KG1 (cell line): ENCODE data around the gene TNFRSF1A.

ENCODE experiments used
- DNase-seq: peaks from one replicate; lab custom pipeline; 2025; lab: John Stamatoyannopoulos, UW

Gene TNFRSF1A

DNA sequence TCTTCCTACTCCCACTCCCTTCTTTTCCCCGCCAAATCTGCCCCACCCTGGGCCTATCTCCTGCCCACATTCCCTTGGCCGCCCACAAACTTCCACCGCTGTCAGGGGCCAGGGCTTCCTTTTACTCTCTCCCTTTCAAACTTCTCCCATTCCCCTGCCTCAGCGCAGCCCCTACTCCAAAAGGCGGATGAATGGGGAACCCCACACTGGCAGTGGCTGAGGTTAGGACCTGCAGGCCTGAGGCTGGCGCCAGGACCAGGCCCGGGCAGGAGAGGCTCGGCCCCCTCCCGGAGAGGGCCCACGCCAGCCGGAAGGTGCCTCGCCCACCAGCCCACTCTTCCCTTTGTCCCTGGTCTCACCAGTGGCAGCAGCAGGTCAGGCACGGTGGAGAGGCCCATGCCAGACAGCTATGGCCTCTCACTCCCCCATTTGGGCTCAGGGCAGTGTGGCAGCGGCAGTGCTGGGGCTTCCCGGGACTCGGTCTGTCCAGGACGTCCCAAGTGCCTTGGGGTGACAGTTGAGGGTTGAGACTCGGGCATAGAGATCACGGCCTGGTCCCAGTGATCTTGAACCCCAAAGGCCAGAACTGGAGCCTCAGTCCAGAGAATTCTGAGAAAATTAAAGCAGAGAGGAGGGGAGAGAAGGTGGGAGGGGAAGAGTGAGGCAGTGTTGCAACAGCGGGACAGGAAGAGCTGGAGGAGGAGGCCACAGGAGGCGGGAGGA is at the start of gene TNFRSF1A:
Gene TNFRSF1A (minus strand): TSS at position 660 of the 723 bp plus-strand sequence. CDS start 262 bp downstream, at position 398.
- DNase-seq: peak; percentile 75

DNA sequence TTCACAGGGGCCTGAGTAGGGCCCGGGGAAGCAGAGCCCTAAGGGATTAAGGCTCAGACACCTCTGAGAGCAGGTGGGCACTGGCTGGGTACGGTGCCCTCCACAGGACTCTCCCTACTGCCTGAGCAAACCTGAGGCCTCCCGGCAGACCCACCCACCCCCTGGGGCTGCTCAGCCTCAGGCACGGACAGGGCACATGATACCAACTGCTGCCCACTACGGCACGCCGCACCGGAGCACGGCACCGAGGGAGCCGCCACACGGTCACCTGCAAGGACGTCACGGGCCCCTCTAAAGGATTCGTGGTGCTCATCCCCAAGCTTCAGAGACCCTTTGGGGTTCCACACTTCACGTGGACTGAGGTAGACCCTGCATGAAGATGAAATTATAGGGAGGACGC is 49.1 kb upstream of the TNFRSF1A start:
- DNase-seq: no peak

DNA sequence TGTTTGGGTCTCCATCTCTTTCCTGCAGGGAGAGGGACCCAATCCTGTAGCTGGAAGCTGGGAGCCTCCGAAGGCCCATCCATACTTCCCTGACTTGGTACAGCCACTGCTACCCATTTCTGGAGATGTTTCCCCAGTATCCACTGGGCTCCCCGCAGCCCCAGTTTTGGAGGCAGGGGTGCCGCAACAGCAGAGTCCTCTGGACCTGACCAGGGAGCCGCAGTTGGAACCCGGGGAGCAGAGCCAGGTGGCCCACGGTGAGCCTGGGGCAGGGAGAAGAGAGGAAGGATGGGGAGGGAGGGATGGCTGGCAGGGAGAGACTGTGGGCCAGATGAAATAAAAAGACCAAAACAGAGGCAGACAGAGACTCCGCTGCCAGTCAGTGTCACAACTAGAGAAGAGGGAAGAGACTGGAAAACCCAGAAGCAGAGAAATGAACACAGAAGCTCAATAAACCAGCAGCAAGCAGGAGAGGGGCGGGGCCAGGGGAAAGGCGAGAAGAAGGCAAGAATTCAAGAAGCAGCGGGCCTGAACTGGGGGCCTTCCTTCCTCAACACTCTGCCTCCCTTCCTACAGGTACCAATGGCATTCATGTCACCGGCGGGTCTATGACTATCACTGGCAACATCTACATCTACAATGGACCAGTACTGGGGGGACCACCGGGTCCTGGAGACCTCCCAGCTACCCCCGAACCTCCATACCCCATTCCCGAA is 48.4 kb upstream of the TNFRSF1A start:
- no peak for DNase-seq

DNA sequence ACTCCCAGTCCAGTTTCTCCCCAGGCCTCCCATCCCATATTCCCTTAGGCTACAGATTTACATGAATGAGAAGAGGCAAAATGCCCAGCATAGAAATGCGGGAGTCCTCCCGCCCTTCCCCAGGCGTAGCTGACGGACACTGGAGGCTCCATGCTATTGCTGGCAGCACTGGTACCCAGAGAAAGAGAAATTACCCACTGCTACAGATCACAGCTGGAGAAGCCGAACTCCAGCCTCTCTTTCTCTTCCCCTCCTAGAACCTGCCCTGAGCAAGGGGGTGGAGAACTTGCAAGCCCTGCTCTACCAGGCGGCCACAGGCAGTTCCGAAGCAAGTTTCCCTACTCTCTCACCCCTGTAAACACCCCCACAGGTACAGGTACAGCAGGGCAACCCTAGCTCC is 45.7 kb upstream of the TNFRSF1A start:
- no peak for DNase-seq

DNA sequence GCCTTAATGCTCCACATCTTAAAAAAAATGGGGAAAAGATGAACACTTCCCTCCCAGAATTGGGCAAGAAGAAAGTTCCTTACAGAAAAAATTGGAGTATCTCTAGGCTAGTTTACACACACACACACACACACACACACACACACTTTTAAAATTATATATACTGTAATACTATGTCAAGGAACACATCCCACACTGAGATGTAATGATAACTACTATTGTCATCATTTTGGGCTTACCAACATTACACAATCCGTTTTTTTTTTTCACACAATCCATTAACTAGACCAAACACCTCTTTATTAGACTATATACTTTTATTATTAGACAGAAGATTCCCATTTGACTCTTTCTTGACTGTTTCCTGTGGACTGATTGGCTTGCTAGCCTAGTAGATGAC is 44.6 kb upstream of the TNFRSF1A start:
- DNase-seq: no peak

DNA sequence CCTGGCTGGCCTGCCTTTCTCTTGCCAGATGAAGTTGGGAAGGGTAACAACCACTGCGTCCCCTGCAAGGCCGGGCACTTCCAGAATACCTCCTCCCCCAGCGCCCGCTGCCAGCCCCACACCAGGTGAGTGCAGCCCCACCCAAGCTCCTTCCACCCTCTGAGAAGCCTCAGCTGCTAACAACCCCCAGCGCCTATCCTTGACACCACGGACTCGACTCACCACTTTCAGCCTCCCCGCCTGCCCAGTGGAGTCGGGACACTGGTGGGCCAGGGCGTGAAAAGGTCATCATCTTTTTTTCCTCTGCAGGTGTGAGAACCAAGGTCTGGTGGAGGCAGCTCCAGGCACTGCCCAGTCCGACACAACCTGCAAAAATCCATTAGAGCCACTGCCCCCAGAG is 44.2 kb upstream of the TNFRSF1A start:
- DNase-seq: no peak

DNA sequence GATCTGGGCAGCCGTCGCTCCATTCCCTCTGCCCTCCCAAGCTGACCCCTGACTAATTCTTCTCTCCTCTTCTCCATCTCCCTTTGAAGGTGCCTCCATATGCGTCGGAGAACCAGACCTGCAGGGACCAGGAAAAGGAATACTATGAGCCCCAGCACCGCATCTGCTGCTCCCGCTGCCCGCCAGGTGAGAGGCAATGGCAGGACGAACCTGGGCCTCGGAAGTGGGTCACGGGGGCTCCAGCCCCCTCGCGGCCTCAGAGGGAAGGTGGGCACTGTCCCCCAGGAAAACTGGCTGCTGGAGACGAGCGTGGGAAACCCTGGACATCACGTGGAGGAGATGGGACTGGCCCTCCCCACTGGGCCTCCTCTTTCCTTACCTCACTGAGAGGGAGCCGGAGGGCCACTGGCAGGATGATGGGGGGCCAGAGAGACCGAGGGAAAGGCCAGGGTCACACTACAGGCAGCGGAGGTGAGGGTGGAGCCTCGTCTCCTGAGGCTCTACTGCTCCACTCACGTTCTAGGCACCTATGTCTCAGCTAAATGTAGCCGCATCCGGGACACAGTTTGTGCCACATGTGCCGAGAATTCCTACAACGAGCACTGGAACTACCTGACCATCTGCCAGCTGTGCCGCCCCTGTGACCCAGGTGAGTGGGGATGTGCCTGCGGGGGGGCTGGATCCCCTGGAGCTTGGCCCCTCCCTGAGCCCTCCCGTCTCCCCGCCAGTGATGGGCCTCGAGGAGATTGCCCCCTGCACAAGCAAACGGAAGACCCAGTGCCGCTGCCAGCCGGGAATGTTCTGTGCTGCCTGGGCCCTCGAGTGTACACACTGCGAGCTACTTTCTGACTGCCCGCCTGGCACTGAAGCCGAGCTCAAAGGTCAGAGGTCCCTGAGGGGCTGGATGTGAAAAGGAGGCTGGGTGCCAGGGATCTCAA is 42.9 kb upstream of the TNFRSF1A start:
- DNase-seq: no peak

DNA sequence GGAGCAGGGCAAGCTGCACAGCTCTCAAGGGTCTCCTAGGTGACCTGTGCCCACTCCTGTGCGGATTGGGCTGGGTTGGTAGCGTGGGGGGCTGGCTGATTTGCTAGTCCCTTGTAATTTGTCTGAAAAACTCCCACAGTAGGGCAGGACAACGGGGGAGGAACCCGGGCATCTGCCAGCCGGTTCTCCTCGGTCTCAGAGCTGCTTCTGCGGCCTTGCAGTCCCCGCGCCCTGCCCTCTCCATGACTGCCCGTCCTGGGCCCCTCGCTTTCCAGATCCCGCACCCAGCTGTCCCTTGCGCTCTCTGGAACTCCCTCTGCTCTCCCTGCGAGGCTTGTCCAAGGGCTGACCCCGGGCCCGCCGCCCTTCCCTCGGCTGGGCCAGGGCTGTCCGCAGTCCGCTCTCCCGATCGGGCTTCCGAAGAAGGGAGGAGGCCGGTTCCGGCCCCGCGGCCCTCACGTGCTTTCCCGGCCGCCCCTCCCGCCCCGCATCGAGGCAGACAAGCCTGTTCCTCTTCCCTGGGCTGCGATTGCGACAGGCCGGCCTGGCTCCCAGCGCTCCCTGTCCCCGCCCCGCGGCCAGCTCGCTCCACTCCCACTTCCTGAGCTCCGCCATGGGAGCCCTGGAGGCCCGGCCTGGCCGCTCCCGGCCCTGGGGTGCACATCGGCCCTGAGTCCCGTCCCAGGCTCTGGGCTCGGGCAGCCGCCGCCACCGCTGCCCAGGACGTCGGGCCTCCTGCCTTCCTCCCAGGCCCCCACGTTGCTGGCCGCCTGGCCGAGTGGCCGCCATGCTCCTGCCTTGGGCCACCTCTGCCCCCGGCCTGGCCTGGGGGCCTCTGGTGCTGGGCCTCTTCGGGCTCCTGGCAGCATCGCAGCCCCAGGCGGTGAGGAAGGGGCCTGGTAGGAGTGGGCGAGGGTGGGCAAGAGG is 42.0 kb upstream of the TNFRSF1A start, which contains the start of gene LTBR:
Gene LTBR (plus strand): TSS at position 591 of the 927 bp plus-strand sequence. CDS start 197 bp downstream, at position 788.
- no peak for DNase-seq

DNA sequence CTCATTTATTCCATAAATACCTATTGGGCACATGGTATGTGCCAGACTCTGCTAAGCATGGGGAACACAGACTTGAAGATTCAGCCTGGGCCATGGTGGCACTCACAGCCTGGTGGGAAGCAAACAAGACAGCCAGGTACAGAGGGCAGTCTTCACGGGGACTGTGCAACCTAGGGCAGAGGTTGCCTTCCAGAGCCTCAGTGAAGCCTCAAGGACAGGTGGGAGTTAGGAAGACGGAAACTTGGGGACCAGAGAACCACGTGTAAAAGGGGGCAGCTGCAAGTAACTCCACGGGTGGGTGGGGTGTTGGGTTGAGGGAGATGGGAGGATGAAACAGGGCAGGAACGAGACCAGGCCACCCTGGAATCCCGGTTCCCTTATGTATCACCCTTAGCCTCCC is 41.1 kb upstream of the TNFRSF1A start:
- no peak for DNase-seq

DNA sequence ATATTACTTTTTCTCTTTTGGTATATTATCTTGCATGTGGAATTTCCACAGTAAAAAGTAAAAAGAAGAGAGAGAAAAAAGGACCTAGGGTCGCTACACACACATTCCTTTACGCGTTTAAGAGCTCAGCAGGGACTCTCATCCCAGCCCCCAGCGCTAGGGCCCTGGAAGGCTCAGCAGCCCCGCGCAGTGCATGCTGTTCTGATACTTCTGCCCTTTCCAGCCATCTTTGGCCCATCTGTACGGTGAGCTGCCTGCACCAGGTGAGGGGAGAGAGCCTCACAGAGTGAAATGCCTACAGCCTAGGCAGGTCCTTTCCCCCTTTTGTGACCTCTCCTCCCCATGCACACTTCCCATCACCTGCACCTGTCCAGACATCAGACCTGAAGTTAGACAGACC is 40.5 kb upstream of the TNFRSF1A start:
- DNase-seq: no peak

DNA sequence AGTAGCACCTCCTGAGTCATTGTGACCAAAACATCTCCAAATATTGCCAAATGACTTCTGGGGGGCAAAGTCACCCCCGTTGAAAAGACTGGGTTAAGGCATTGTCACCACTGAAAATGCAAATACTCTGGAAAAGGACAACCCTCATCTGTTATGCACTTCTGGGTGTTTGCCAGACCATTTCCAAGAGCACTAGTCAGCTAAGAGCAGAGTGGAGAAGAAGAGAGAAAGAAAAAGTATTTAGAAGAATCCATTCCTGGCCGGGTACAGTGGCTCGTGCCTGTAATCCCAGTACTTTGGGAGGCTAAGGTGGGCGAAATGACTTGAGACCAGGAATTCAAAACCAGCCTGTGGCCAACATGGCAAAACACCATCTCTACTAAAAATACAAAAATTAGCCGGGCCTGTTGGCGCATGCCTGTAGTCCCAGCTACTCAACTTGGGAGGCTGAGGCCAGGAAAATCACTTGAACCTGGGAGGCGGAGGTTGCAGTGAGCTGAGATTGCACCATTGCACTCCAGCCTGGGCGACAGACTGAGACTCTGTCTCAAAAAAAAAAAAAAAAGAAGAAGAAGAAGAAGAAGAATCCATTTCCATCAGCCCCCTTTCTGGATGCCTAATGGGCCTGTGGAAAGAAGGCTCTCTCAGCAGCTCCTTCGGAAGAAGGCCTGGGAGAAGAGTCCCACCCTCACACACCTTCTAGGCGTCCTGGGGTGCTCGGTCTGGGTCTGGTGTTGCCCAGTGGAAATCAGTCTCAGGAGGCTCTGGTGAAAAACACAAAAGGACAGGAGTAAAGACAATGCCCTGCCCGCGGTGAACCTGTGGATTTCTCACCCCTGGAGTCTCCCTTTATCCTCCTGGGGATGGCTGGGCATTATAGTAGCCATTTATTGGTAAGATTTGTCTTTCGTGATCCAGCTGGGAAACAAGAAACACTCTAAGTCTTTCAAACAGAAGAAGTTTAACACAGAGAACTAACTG is 38.6 kb upstream of the TNFRSF1A start:
- DNase-seq: no peak

DNA sequence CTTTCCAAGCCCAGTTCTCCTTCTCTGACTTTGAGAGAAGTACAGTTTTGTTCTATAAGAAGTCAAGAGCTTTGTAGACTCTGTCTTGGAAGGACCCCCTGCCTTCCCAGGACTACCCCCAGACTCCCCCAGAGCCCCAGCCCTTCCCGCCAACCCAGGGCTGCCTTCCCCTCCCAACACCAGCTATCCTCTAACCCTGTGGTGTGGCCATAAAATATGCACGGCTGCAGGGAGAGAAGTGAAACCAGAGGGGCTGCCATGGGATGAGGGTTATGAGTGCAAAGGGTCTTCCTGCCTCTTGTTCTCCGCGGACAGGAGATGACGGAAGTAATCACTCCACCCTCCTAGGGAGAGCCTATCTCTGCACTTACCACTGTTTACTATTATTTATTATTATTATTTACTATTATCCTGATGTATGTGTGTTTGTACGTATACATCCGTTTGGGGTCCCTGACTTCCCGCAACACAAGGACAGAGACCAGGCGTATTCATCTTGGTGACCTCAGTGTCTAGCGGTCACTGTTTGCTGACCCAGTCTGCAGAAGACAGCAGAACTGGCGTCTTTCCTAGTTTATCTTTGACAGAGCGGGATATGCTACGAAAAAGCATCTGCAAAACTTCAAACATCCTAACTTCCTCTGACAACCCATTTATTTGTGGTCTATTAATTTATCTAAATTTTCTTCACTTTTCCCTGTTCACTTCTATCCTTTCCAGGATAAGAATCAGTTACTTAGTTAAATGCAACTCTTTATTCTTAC is 37.0 kb upstream of the TNFRSF1A start:
- DNase-seq: no peak

DNA sequence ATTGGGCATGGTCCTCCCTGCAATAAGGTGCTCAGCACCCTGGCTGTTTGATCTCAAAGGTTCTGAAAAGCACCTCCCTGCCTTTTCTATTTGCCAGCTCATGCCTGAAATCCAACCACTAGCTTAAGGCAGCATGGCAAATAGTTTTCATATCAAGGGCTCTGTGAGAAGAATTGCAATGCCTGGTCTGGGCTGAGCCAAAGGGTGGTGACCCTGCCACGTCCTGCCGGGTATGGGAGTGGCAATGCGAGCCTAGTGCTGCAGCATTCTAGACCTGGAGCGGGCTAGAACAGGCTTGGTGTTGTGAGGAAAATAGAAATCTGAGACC is 35.8 kb upstream of the TNFRSF1A start:
- no peak for DNase-seq

DNA sequence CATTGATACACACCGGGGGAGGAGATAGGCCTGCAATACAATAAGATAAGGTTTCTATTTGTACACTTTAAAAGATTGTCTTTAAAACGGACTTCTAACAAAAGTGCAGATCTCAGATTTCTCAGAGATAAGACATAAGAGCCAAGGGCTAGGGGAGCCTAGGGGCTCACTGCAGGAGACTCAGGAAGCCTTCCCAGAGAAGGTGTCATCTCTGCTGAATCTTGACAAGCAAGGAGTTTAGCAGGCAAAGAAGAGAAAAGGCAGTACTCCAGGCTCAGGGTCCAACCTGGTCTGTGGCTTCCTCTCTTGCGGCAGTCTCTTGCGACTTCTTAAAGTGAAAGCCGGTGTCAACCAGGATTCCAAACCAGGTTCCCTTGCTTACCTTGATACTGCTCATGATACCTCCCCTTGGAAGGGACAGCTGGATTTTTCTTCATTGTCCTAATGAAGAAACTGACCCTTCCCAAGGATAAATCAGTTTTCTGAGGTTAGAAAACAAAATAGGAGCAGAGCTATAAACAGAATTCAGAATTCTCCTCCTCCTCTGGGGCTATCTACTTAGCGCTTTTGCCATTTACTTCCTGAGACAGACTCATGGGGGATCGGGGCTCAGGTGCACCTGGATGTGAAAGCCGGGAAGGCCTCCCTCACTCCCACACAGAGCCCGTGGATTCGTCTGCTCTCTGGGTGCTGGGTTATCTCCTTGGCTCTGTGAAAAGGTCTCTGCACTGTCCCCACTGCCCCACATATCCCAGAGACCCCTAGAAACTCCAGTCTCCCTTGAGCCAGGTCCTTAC is 35.2 kb upstream of the TNFRSF1A start:
- no peak for DNase-seq

DNA sequence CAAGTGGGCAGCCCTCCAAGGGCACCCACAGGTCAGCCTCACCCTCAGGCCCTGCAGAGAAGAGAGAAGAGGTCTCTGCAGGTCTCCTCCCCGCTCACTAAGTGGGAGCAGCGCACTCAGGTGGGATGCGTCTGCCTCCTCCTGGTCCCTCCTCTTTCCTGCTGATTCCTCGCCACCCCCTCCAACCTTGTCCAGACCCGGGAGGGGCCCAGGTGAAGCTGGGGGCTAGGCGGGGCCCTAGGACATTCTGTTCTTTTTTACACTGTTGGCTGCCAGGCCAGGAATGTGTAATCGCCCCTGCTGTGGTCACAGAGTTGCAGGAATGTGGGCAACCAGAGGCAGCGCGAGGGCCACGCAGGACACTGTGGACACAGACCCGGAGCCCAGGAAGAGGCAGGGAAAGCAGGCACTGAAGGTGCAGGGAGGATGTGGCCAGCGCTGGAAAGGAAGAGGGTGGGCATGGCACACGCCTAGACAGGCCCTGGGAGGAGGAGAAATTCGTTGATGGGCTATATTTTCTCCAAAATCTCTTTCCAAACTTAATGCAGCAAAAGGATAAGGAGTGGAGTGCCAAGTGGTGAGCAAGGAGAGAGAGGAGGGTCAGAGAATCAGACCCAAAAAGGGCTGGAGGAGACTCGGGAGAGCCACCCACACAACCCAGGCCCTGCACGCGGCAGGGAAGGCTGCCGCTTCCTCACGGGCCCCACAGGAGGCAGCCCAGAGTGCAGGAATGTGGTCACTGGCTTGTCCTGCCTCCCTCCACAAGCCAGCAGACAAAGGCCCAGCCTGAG is 34.4 kb upstream of the TNFRSF1A start:
- DNase-seq: no peak

DNA sequence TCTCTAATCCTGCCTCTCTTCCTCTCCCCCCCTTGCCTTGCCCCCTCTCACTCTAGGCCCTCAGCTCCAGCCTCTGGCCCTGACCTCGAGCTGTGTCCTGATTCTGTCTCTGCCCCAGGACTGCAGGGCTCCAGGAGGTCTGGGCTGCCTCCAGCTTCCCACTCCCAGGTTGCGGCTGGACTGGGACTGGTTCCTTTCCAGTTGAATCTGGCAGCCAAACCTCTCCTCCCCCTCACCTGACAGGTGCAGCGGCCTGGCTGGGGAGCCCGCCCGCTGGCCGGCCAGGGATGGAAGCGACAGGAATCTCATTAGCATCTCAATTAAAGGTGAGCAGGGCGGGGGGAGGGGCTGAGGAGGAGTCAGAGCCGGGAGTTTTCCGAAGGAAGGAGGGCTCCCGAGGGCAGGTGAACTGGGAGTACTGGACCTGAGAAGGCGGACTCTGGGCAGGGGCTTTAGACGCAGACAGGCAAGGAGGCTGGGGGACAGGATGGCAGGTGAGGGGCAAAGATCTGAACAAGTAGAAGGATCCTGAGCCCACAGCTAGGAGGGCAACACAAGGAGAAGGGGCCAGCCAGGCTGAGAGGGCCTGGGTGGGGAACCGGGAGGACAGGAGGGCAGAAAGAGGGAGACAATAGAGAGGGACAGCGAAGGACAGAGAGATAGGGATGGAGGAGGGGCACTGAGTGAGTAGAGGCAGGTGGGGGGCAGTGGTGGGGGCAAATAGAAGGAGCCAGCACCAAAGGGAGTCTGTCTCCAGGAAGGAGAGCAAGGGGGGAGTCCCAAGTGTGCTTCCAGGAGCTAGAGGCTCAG is 33.6 kb upstream of the TNFRSF1A start, which contains the start of gene SCNN1A:
Gene SCNN1A (minus strand): TSS at position 295 of the 810 bp plus-strand sequence. CDS start 780 bp downstream, outside the sequence.
- DNase-seq: no peak

DNA sequence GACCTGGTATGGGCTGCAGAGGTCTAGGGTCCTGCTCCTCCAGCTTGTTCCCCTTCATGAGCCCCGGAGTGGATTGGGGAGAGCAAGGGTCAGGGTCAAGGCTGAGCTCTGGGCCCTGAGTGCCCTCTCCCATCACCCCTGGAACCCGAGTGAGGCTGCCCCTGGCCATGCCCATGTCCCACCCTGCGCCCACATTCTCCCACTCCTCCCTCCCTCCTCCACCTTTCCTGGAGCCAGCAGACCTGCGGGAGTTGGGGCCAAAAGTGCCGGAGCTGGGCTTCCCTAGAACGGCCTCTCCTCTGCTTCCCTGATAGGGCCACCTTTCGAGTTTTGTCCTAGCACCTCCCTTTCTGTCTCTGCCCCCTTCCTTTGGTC is 32.9 kb upstream of the TNFRSF1A start:
- no peak for DNase-seq
